SKM-1 (cell line): ENCODE data around the gene RET.

Experiments used
- DNase-seq: peaks from one replicate; lab custom pipeline; 2025; ENCODE audit not compliant: unreplicated experiment; lab: John Stamatoyannopoulos, UW

RET gene

GRCh38 chr10:43076876-43077420 lies at the start of gene RET:
TSS of gene RET (plus strand) at chr10:43077069. CDS start at chr10:43077259, 190 bp downstream.
- no peak for DNase-seq

- no peak for DNase-seq
These were observed 49.4 kb upstream of the RET start for GRCh38 chr10:43027331-43027955.

- DNase-seq: no peak
These were observed 48.7 kb upstream of the RET start for GRCh38 chr10:43028143-43028542.

GRCh38 chr10:43029043-43029442 lies 47.8 kb upstream of the RET start:
- no peak for DNase-seq

- DNase-seq: no peak
These were observed 44.3 kb upstream of the RET start for GRCh38 chr10:43032613-43033012.

- DNase-seq: no peak
These were observed 41.1 kb upstream of the RET start for GRCh38 chr10:43035800-43036199.

- no peak for DNase-seq
These were observed 40.1 kb upstream of the RET start for GRCh38 chr10:43036481-43037428.

GRCh38 chr10:43037440-43037839 lies 39.4 kb upstream of the RET start:
- no peak for DNase-seq

- no peak for DNase-seq
These were observed 38.7 kb upstream of the RET start for GRCh38 chr10:43037942-43038782.

GRCh38 chr10:43038783-43039623 lies 37.9 kb upstream of the RET start:
- DNase-seq: no peak

GRCh38 chr10:43039624-43040481 lies 37.0 kb upstream of the RET start:
- no peak for DNase-seq

- no peak for DNase-seq
These were observed 36.2 kb upstream of the RET start for GRCh38 chr10:43040482-43041256.

- DNase-seq: no peak
These were observed 35.2 kb upstream of the RET start for GRCh38 chr10:43041422-43042342.

- DNase-seq: no peak
These were observed 34.1 kb upstream of the RET start for GRCh38 chr10:43042503-43043341.

- DNase-seq: no peak
These were observed 33.5 kb upstream of the RET start for GRCh38 chr10:43043342-43043772.

GRCh38 chr10:43043773-43044447 lies 33.0 kb upstream of the RET start:
- DNase-seq: no peak
